ENCODE measurements around the gene VCP. TPM values are rescaled to one million over a fixed set of nuclear protein-coding genes. Genes with fewer than 3 reads are reported as not detected.
A peak's percentile ranks its signal among the peaks of the same experiment; 100 is the strongest.

The VCP gene
- total RNA-seq, 4 donors from 2014 or later = 57.6 to 252 (median 174) TPM

DNA sequence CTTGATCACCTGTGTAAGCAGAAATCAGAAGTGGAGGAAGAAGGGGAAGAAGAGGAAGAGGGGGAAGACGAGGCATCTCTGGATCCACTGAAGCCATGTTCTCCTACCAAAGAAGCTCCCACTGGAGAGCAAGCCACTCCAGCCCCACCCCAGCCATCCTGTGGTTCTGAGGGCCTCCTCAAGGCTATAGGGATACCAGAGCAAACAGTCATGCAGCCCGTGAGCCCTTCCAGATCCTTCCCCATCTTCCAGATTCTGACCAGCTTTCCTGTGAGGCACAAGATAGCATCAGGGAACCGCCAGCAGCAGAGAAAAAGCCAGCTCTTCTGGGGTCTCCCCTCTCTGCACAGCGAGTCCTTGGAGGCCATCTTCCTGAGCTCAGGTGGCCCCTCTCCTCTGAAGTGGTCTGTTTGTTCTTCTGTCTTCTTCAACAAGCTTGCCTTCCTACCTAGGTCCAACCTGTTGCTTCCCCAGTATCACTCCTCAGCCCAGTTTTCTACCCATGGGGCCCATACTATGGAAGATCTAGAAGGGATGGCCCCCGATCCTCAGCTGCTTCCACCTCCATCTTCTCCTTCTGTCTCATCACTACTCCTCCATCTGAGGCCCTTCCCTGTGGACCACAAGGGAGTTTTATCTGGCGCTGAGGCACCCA lies 29.4 kb downstream of the VCP start:
- no peaks in the 10 kb centered on the region for H3K4me1 ChIP-seq
- H3K9me3 ChIP-seq = no peaks in the 10 kb centered on the region
- no peaks in the 10 kb centered on the region for H3K36me3 ChIP-seq
- no peak for TF ChIP-seq POLR2A (IDR thresholded peaks at IDR 0.05)
- TF ChIP-seq, protein P1, sequence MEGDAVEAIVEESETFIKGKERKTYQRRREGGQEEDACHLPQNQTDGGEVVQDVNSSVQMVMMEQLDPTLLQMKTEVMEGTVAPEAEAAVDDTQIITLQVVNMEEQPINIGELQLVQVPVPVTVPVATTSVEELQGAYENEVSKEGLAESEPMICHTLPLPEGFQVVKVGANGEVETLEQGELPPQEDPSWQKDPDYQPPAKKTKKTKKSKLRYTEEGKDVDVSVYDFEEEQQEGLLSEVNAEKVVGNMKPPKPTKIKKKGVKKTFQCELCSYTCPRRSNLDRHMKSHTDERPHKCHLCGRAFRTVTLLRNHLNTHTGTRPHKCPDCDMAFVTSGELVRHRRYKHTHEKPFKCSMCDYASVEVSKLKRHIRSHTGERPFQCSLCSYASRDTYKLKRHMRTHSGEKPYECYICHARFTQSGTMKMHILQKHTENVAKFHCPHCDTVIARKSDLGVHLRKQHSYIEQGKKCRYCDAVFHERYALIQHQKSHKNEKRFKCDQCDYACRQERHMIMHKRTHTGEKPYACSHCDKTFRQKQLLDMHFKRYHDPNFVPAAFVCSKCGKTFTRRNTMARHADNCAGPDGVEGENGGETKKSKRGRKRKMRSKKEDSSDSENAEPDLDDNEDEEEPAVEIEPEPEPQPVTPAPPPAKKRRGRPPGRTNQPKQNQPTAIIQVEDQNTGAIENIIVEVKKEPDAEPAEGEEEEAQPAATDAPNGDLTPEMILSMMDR (IDR thresholded peaks at IDR 0.05) = no peak
- H3K27ac ChIP-seq = no peak overlapping the region
- no peak for DNase-seq
- H3K4me3 ChIP-seq = no peak overlapping the region
- H3K27me3 ChIP-seq = no peaks in the 10 kb centered on the region
- intact Hi-C loops (cut with DNase I; ENCODE audit: low total_unique reads) = no loop called here

DNA sequence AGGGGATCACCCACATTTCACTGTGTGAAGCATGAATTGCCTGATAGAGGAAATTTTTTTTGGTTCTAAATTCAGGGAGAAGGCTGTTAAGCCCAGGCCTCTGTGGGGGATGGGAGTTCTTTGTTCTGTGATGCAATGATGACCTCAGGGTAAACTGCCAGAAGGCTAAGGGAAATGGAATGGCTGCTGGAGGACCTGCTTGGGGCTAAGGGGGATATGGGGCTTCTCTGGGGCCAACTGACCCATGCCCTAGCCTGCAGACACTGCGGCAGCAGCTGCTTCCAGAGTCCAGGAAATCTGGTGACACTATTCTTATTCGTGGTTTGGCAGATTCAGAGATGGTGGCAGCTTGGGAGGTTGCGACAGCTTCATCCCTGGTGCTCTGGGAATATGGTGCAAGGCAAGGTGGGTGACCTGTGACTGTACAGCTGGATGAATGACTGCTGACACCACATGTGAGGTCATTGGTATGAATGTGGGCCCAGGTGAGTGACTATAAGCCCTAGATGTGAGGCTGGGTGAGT lies 30.3 kb downstream of the VCP start:
- Histone ChIP-seq H3K27me3 (no peaks in the 10 kb centered on the region), H3K36me3 (no peaks in the 10 kb centered on the region), H3K4me3 (no peak overlapping the region), H3K9me3 (no peaks in the 10 kb centered on the region), H3K4me1 (no peaks in the 10 kb centered on the region), H3K27ac (no peak overlapping the region)
- intact Hi-C loops (cut with DNase I; ENCODE audit: low total_unique reads) = no loop called here
- TF ChIP-seq POLR2A (IDR thresholded peaks at IDR 0.05) = no peak
- TF ChIP-seq, protein P1 (IDR thresholded peaks at IDR 0.05) = no peak
- no peak for DNase-seq

DNA sequence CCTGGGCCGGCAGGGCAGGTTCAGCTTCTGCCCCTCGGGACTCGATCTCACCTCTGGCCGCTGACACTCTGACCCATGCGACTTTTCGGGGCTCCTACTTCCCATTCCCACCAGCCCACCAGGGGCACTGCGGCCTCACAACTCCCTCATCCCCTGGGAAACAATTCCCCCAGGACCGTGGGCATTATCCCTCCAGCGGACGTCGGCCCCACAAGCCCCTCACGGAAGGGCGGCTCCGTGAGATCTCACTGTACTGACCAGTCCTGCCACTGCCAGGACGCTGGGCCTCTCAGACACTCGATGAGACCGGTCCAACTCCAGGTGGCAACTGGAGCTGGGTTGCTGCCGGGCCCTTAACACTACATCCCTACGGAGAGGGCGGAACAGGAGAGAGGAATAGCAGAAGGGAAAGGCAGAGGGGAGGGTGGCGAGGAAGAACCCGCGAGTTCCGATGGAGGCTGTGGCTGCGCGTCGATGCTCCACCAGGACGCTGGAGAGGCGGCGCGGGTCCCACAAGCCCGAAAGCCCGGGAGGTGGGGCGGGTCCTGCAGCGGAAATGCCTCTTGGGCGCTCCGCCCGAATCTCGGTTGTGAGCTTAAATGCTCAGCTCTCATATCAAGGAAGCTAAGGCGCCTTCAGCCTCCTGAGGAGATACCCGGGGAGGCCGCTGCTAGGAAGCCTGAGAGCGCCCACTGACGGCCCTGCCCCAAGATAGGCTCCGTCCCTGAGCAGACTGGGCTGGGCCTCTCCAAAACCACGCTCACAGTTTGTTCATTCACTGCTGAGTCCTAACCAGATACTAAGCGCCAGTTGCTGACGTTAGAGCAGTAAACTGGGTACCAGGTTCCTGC lies 36.3 kb downstream of the VCP start:
- intact Hi-C loops (cut with DNase I; ENCODE audit: low total_unique reads) = no loop called here
- peak; percentile 54 to 60 for DNase-seq
- Histone ChIP-seq H3K4me1 (no peaks in the 10 kb centered on the region), H3K27me3 (no peaks in the 10 kb centered on the region), H3K36me3 (no peaks in the 10 kb centered on the region), H3K9me3 (no peaks in the 10 kb centered on the region), H3K4me3 (peak overlapping the region; percentile 20 to 31), H3K27ac (peak overlapping the region; percentile 59 to 69)
- TF ChIP-seq POLR2A (IDR thresholded peaks at IDR 0.05) = no peak
- TF ChIP-seq, protein P1 (IDR thresholded peaks at IDR 0.05) = no peak

DNA sequence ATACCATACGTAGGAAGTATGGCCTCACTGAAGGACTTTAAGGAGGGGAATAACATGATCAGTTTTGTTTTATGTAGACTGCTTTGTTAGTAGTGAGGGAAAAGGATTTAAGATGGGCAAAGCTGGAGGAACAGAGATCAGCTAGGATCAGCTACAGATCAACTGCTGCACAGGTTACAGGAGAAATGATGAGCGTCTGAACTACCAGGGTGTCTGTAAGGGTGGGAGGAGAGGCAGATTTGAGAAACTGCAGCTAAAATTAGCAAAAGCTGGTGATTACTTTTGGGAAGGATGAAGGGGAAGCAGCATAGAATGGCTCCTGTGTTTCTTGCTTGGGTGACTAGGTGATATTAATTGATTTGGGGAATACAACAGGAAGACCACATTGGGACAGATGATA lies 39.3 kb downstream of the VCP start:
- no peaks in the 10 kb centered on the region for H3K9me3 ChIP-seq
- no peaks in the 10 kb centered on the region for H3K4me1 ChIP-seq
- no peak for TF ChIP-seq POLR2A (IDR thresholded peaks at IDR 0.05)
- TF ChIP-seq, protein P1 (IDR thresholded peaks at IDR 0.05) = no peak
- no peaks in the 10 kb centered on the region for H3K36me3 ChIP-seq
- intact Hi-C loops (cut with DNase I; ENCODE audit: low total_unique reads) = no loop called here
- H3K27me3 ChIP-seq = no peaks in the 10 kb centered on the region
- no peak overlapping the region for H3K27ac ChIP-seq
- no peak for DNase-seq
- no peak overlapping the region for H3K4me3 ChIP-seq

DNA sequence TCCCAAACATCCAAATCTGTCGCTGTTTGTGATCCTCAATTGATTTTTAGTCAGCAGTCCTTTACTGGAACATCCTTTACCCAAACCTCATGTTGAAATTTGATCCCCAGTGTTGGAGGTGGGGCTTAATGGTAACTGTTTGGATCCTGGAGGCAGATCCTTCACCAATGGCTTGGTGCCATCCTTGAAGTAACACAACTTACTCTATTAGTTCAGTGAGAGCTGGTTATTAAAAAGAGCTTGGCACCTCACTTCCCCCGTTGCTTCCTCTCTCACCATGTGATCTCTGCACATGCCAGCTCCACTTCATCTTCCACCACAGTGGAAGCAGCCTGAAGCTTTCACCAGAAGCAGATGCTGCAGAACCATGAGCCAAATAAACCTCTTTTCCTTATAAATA lies 42.6 kb downstream of the VCP start:
- H3K9me3 ChIP-seq = no peaks in the 10 kb centered on the region
- DNase-seq = no peak
- no peak overlapping the region for H3K4me3 ChIP-seq
- no peaks in the 10 kb centered on the region for H3K27me3 ChIP-seq
- no peaks in the 10 kb centered on the region for H3K36me3 ChIP-seq
- TF ChIP-seq, protein P1 (IDR thresholded peaks at IDR 0.05) = no peak
- TF ChIP-seq POLR2A (IDR thresholded peaks at IDR 0.05) = no peak
- H3K27ac ChIP-seq = no peak overlapping the region
- peaks cover 7 to 8% of the 10 kb centered on the region in 2 donors for H3K4me1 ChIP-seq
- intact Hi-C loops (cut with DNase I; ENCODE audit: low total_unique reads) = no loop called here
